Stomach (tissue), 4 donors: ENCODE results near the gene RANBP3.

Experiments used
- CTCF ChIP-seq, 7 experiments: fragments of 450-650 bp in 4 of 7; fragments of 200-600 bp in 3 of 7; sonication (generic) in 3 of 7; IDR thresholded peaks; one replicate each; pipeline ENCODE4 v1.5.1; 2016 to 2019; ENCODE audit warnings: antibody characterized with exemption in 7 of 7, control low read depth in 2 of 7, mild to moderate bottlenecking in 1 of 7
- POLR2AphosphoS5 ChIP-seq, 3 donors: sonication (generic); formaldehyde crosslinking; IDR thresholded peaks; one replicate each; pipeline ENCODE4 v1.6.1; 2016; ENCODE audit warnings: antibody characterized with exemption in 3 of 3

DNA sequence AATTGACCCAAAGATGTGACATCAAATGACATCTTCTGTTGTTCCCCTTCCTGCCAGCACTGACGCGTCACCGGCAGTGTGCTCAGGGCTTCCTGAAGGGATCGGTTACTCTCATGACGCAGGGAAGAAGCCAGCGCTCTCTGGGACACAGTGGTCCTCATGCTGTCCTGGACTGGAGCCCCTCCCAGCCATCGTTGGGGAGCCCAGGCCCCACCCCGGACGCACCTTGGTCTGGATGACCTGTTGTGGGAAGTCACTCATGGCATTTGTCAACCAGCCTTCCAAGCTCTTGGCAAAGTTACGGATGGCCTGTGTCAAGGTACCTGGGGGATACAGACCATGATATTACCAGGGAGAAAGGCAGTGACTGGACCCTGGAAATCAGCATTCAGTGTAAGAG lies 26.0 kb upstream of the RANBP3 start:
- TF ChIP-seq POLR2AphosphoS5 (IDR thresholded peaks at IDR 0.05) = no peak
- TF ChIP-seq CTCF (IDR thresholded peaks at IDR 0.05) = no peak
